Right ventricle myocardium superior (tissue), 1 donor: Measurements from ENCODE around the gene SLC12A5. TPM values are rescaled to one million over a fixed set of nuclear protein-coding genes. Genes with fewer than 3 reads are reported as not detected.
"Not testable (repeated sequence)": the region's sequence is repeated elsewhere in the genome, so short reads cannot be mapped to it uniquely, and the experiment has no call there.

ENCODE experiments used
- ATAC-seq: fragments of 200-7000 bp; cut with Tn5 transposase; one replicate; pipeline ENCODE4 v1.9.1; 2020; ENCODE audit warnings: mild to moderate bottlenecking; ENCODE audit not compliant: poor library complexity
- DNase-seq: peaks from one replicate; pipeline ENCODE4 v3.0.0-alpha.2; 2020
- intact Hi-C: fragments of 100-400 bp; cut with DNase I; formaldehyde crosslinking; loops from one replicate; pipeline ENCODE4 v1.11.2; 2022
- long read RNA-seq: library from polyadenylated mRNA; unstranded; transcript quantifications from one replicate; pipeline ENCODE4 v2.0.0, GENCODE V29; 2021
- total RNA-seq: library from RNA; stranded (reverse); fragmentation: NEBNext Ultra II Directional; extraction: Animal tissue kit (Norgen Biotek cat#: 25700); gene quantifications from one replicate; pipeline ENCODE4 v1.2.1, GENCODE V29; 2021
- donor health status: DM: no; HTN: yes; CAD: no; lungs with severe emphysema.

Gene SLC12A5
- not detected for total RNA-seq
- long read RNA-seq: 0 reads

DNA sequence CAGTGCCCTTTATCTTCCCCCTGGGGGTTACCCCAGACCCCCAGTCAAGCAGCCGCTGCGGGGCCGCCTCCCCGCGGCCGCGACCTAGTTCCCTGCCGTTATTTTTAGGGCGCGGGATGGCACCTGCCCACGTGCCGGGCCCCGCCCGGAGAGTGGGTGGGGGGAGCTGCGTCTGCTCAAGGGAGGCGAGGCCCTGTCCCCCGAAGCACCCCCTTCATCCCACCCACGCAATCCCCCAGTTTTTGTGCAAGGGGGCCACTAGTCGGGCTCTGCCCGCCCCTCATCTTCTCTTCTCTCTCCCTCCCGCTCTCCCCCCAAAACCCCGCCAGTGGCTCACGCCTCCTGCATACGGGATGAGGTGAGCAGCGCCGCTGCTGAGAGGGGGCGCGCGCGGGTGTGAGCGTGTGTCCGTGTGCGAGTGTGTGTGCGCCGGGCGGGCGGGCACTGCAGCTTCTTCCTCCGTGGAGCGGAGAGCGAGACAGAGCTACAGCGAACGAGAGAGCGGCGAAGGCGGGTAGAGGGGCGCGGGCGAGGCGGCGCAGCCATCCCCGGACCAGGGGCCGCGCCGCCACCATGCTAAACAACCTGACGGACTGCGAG is at the start of gene SLC12A5:
TSS of gene SLC12A5 (plus strand) at position 444 of the 600 bp plus-strand sequence. CDS start at position 574, 130 bp downstream.
- intact Hi-C loops: loop anchor here (10.0 kb wide), 1 partner anchor 146 kb away; no protein-coding TSS in a partner anchor
- DNase-seq (no peak), ATAC-seq (no peak)

DNA sequence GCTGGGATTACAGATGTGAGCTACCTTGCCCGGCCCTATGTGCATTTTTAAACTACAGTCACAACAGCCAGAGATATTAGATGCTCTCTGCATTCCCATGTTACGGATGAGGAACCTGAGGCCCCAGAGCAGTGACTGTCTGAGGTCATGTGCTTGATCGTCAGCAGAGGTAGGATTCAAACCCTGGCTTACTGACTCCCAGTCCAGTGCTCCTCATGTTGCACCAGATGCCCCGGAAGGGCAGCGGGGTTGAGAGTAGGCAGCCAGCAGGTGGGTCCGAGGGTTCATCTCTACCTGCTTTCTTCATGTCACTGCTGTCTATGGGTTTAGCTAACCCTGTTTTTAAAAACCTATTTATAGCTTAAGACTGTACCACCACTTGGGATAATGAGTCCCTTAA is 47.8 kb upstream of the SLC12A5 start:
- DNase-seq: no peak
- intact Hi-C loops: no loop called here
- ATAC-seq: no peak

DNA sequence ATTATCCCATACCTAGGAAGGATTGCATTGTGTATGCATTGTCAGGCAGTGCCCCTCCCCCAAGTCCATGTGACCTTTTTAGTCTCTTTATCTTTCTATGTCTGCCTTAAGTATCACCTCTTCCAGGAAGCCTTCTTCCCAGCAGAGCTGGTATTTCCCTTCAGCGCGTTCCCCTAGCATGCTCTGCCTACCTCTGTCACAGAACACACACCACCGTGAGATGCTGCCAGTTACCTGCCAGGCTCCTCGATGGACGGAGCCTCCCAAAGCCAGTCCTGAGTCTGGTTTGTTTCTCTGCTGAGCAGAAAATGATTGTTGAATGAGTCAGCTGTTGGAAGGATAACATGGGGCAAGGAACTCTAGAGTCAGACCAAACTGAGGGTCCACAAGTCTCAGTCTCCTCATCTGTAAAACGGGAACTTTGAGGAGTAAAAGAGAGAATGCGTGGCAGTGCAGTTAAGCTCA is 45.7 kb upstream of the SLC12A5 start:
- ATAC-seq: no peak
- intact Hi-C loops: no loop called here

DNA sequence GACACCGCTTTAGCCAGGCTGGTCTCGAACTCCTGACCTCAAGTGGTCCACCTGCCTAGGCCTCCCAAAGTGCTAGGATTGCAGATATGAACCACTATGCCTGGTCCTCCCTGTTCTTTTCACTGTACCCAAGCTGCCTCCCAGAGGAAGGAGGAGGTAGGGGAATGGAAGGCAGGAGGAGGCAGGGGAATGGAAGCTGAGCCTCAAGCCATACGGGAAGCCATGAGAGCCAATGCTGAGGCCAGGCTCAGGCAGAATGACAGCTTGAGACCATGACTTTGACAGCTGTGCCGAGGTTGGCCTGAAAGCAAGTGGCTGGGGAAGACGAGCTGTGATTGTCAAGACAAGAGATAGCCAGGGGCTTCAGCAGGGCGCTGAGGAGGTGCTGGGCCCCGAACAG is 43.4 kb upstream of the SLC12A5 start:
- ATAC-seq: no peak
- intact Hi-C loops: no loop called here
- peak; percentile 14 for DNase-seq

More for the DNA sequence above, 45.7 kb upstream of the SLC12A5 start:
- DNase-seq: no peak

DNA sequence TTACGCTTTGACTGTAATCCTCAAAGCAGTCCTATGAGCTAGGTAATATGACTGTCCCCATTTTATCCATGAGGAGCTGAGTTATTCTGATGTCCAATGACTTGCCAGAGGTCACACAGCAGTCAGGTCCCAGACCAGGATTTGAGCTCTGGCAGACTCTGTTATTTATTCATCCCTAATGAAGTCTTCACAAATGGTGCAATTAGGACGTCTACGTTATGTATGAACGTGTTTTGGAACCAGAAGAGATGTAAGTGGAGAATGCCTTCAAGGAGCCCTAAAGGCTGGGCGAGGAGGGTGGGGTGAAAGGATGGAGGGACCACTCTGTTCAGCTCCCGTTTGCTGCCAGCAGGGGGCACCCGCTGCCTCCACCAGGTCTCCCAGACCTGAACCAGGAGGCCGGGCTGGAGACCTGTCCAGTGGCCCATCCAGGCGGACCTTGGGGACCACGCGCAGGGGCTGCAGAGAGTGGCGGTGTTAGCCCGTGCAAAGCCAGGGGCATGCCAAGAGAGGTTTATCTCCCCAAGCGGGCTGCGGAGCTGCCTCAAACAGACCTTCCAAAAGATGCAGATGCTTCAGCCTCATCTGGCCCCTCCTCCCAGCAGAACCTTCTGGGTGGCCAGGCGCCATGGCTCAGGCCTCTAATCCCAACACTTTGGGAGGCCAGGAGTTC is 41.8 kb upstream of the SLC12A5 start:
- peak; percentile 86 for ATAC-seq
- DNase-seq: peak; percentile 87
- intact Hi-C loops: no loop called here

DNA sequence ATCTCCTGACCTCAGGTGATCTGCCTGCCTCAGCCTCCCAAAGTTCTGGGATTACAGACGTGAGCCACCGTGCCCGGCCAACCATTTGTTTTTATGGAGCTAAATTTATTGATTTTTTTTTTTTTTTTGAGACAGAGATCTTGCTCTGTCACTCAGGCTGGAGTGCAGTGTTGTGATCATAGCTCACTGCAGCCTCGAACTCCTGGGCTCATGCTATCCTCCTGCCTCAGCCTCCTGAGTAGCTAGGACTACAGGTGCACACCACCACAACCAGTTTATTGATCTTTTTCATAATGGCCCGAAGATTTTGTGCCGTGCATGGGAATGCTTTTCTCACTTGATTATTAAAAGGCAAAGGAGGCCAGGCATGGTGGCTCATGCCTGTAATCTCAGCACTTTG is 40.2 kb upstream of the SLC12A5 start:
- intact Hi-C loops, ATAC-seq: not testable (repeated sequence)
- peak; percentile 10 for DNase-seq

DNA sequence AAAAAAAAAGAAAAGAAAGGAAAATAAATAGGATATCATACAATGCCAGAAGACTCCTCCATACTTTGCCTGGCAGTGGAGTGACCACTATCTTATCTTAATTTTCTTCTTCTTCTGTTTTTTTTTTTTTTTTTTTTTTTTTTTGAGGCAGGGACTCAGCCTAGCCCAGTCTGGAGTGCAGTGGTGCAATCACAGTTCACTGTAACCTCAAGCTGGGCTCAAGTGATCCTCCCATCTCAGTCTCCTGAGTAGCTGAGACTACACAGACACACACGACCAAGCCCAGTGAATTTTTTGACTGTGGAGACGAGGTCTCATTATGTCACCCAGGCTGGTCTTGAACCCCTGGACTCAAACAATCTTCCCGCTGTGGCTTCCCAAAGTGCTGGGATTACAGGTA is 37.4 kb upstream of the SLC12A5 start:
- ATAC-seq (no peak), DNase-seq (peak; percentile 5)
- intact Hi-C loops: no loop called here

DNA sequence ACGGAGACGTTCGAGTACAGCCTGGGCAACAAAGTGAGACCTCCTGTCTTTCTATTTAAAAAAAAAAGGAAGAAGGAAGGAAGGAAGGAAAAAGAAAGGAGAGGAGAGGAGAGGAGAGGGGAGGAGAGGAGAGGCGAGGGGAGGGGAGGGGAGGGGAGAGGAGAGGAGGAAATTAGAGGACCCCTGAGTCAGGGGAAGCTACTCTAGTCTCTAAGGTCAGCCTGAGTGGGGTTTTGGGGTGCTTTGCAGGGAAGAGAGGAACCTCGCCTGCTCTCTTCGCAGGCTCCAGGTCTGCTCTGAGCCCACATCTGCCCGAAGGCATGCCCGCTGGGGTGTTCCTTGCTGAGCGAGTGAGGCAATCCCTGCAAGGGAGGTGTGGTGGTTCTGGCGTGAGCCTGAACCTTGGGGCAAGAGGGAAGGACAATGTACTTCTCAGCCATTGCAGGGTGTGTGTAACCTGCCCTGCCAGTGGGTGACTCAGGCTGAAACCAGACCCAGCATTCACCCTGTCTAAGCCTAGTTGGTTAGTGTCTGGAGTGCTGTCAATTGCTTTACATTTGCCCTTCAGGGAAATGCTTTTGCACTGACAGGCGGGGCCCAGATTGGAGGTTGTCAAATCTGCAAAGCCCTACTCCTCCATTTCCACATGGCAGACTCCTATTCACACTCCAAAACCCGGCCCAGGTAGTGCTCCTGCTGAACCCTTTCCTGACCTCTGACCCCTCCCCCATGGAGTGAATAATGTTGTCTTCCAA is 35.6 kb upstream of the SLC12A5 start:
- ATAC-seq: no peak

DNA sequence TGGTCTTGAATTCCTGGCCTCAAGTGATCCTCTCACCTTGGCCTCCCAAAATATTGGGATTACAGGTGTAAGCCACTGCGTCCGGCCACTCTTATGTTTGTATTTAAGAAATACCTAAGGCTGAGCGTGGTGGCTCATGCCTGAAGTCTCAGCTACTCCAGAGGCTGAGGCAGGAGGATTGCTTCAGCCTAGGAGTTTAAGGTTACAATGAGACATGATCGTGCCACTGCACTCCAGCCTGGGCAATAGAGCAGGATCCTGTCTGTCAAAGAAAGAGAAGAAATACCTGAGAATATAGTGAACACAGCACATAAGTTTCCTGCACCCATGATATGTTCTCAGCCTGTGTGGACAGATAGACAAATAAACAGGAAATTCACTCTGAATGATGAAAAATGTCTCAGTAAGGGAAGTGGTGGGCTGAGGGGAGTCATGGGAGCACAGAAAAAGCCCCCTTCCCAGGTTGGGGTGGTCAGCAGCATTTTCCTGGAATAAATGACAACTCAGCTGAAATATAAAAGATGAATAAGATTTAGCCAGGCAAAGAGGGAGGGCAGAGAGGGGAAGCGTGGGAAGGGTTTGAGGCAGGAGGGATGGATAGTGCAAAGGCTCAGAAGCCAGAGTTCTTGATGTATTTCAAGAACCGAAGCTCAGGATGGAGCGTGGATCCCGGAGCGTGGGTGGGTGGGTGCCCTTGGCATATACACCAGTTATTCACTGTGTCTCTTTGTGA is 34.1 kb upstream of the SLC12A5 start:
- ATAC-seq (no peak), DNase-seq (no peak)

More for the DNA sequence above, 35.6 kb upstream of the SLC12A5 start:
- intact Hi-C loops: no loop called here
- peak; percentile 24 for DNase-seq

DNA sequence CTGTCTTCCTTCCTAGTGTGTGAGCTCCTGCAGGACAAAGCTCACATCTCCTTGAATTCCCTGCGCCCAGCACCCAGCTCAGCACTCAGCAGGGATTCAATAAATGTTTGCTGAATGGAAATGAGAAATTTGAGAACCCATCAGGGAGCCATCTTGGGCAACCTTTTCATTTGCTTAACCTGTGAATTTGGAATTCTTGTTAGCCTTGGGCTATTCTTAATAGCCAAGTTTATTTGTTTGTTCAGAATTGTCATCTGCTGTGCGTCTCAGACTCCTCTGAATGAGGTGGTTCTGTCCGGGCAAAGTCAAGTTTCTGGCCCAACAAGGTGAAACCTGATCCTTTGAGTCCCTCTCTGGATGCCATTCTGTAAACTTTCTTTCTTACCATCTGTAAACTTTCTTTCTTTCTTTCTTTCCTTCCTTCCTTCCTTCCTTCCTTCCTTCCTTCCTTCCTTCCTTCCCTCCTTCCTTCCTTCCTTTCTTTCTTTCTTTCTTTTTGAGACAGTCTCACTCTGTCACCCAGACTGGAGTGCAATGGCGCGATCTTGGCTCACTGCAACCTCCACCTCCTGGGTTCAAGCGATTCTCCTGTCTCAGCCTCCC is 33.4 kb upstream of the SLC12A5 start:
- DNase-seq, intact Hi-C loops, ATAC-seq: not testable (repeated sequence)

More for the DNA sequence above, 34.1 kb upstream of the SLC12A5 start:
- intact Hi-C loops: no loop called here

DNA sequence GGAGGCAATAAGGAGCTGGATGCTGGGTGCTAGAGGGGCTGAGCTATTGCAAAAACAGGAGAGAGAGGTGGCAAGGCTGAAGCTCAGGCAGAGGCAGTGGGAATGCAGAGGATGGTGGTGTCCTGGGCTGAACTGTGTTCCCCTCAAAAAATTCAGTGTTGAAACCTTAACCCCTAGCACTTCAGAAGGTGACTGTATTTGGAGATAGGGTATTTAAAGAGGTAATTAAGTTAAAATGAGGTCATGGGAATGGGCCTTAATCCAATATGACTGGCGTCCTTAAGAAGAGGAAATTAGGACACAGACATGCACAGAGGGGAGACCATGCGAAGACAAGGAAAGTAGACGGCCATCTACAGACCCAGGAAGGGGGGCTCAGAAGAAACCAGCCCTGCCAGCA is 31.8 kb upstream of the SLC12A5 start:
- no peak for ATAC-seq
- no peak for DNase-seq
- intact Hi-C loops: no loop called here

DNA sequence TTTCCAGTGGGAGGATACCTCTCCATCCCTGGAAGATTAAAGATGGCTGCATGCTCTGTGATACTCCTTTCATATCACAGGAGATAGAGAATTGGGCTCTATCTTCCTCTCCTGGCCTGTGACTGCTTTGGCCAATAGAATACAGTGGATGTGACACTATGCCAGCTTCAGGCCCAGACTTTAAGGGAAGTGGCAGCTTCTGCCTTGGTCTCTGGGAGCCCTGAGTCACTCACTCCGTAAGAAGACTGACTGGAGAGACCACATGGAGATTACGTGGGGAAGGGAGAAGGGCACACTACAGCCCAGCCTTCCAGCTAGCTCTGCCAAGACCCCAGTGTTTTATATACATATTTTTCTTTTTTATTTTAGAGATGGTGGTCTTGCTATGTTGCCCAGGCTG is 30.7 kb upstream of the SLC12A5 start:
- intact Hi-C loops: no loop called here
- DNase-seq (no peak), ATAC-seq (peak; percentile 64)

DNA sequence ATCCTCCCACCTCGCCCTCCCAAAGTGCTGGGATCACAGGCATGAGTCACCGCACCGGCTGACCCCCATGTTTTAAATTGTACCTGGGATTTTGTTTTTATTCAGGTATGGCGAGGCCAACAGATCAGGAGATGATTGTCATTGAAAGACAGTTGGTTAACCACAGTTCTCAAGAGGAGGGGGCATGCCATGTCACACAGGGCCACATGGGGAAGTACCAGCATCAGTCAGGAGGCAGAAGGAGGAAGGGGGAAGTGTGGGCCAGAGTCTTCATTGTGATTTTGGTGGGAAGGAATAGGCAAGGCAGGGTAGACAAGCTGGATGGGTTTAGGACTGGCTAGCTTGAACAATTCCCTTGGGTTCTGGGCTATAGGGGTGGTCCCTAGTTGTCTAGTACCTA is 30.3 kb upstream of the SLC12A5 start:
- intact Hi-C loops: no loop called here
- DNase-seq (no peak), ATAC-seq (peak; percentile 48)

DNA sequence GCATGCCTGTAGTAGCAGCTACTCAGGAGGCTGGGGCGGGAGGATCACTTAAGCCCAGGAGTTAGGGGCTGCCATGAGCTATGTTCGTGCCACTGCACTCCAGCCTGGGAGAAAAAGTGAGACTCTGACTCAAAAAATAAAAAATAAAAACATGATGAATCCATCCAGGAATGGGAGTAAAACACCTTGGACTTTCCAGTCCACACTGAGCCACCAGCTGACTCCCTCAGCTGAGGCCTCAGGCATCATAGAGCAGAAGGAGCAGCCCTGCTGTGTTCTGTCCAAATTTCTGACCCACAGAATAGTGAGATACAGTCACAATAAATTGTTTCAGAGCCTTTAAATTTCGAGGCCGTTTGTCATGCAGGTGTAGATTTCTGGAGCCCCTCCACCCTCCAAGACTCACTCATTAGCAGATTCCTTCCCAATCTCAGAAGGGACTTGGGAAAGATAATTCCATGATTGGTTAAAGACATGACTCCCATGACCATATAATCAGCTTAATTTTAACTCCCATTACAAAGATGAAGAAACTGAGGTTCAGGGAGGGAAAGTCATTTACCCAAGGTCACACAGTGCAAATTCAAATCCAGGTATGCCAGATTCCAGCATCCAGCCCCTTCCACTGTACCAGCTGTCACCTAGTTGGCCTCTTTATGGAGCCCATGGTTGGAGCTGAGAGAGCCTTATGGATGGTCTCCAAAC is 29.3 kb upstream of the SLC12A5 start:
- ATAC-seq: no peak
- no peak for DNase-seq
- intact Hi-C loops: no loop called here

DNA sequence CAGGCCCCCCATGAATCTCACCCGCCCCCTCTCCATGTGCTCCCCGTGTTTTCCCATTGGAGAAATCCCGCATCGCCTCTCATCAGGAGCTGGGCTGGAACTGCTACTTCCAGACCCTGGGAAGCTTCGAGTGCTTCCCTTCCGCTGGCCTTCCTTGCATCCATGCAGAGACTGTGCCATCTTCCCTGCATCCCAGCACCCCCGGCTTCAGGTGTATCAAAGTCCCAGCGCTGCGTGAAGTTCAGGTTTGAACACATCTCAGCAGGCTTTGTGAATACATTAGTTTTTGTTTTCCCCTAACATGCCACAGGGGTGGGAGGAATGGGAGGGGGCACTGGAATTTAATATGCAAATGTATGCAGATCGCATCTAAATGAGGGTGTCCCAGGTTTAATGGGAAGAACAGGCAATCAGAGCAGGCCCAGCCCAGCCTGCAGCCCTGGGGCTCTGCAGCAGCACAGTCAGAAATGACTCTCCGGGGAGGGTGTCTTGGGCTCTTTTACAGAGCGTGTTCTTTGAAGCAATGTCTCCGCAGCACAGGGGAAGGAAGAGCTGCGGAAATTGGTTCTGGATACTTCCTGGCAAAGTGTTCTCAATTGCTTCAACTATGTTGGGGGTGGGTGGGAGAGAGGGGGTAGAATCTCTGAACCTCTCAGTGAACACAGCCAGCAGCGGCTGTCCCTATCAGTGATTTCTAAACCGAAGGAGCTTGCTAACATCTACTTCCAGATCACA is 28.6 kb upstream of the SLC12A5 start:
- ATAC-seq (no peak), DNase-seq (no peak)
- intact Hi-C loops: no loop called here

DNA sequence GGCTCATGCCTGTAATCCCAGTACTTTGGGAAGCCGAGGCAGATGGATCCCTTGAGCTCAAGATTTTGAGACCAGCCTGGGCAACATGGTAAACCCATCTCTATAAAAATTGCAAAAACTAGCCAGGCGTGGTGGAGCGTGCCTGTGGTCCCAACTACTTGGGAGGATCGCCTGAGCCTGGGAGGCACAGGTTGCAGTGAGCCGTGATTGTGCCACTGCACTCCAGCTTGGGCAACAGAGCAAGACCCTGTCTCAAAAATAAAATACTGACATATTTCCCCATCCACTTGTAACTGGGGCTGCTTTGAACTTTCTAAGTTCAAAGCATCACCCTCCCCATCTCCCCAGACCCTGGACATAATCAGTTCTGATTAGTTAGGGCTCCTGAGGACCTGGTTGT is 27.5 kb upstream of the SLC12A5 start:
- no peak for DNase-seq
- no peak for ATAC-seq
- intact Hi-C loops: no loop called here

DNA sequence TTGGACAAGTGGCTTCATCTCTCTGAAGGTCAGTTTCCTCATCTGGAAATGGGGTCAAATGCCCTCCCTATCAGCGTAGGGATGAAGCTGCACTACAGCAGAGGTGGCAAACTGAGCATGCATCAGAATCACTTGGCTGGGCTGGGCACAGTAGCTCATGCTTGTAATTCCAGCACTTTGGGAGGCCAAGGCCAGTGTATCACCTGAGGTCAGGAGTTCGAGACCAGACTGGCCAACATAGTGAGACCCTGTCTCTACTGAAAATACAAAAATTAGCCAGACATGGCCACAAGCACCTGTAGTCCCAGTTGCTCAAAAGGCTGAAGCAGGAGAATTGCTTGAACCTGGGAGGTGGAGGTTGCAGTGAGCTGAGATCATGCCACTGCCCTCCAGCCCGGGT is 27.0 kb upstream of the SLC12A5 start:
- ATAC-seq: no peak
- no peak for DNase-seq
- intact Hi-C loops: no loop called here
